DOHH2 (cell line): ENCODE data around the gene RDH8.

ENCODE experiments used
- EZH2phosphoT487 ChIP-seq: fragments of 200-600 bp; sonication (generic); IDR thresholded peaks from 2 replicates; pipeline ENCODE4 v1.6.1; 2017; ENCODE audit warnings: borderline replicate concordance, mild to moderate bottlenecking, antibody characterized with exemption, low read length, moderate library complexity, mixed read lengths
- TF ChIP-seq, protein P1 (sequence below): fragments of 200-600 bp; sonication (generic); IDR thresholded peaks from one replicate; pipeline ENCODE4 v1.5.1; 2014; ENCODE audit warnings: antibody characterized with exemption, mild to moderate bottlenecking, low read depth, low read length; ENCODE audit not compliant: poor library complexity, severe bottlenecking

DNA sequence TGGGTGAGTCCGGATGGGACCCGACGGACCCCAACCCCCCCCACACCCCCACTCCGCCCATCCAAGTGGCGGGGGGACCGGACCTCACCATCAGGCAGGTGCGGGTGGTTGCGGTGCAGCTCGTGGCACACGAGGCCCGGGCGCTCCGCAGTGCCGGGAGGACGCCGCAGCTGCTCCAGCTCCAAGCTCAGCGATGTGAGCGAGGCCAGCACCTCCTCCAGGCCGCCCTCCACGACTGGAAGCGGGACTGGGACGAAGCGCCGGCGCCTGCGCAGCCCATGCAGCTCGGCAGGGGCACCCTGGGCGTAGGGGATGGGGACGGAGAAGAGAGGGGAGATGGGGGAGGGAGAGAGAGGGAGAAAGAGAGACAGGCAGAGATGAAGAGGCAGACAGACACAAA, 46.8 kb upstream of the RDH8 start:
- TF ChIP-seq, protein P1, sequence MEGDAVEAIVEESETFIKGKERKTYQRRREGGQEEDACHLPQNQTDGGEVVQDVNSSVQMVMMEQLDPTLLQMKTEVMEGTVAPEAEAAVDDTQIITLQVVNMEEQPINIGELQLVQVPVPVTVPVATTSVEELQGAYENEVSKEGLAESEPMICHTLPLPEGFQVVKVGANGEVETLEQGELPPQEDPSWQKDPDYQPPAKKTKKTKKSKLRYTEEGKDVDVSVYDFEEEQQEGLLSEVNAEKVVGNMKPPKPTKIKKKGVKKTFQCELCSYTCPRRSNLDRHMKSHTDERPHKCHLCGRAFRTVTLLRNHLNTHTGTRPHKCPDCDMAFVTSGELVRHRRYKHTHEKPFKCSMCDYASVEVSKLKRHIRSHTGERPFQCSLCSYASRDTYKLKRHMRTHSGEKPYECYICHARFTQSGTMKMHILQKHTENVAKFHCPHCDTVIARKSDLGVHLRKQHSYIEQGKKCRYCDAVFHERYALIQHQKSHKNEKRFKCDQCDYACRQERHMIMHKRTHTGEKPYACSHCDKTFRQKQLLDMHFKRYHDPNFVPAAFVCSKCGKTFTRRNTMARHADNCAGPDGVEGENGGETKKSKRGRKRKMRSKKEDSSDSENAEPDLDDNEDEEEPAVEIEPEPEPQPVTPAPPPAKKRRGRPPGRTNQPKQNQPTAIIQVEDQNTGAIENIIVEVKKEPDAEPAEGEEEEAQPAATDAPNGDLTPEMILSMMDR = no peak
- TF ChIP-seq EZH2phosphoT487 = no peak
